Measurements from ENCODE around the gene XRCC3. TPM values are rescaled to one million over a fixed set of nuclear protein-coding genes. Genes with fewer than 3 reads are reported as not detected.

XRCC3 gene
- total RNA-seq, 1 experiment from 2014 or later = 46.7 TPM

DNA sequence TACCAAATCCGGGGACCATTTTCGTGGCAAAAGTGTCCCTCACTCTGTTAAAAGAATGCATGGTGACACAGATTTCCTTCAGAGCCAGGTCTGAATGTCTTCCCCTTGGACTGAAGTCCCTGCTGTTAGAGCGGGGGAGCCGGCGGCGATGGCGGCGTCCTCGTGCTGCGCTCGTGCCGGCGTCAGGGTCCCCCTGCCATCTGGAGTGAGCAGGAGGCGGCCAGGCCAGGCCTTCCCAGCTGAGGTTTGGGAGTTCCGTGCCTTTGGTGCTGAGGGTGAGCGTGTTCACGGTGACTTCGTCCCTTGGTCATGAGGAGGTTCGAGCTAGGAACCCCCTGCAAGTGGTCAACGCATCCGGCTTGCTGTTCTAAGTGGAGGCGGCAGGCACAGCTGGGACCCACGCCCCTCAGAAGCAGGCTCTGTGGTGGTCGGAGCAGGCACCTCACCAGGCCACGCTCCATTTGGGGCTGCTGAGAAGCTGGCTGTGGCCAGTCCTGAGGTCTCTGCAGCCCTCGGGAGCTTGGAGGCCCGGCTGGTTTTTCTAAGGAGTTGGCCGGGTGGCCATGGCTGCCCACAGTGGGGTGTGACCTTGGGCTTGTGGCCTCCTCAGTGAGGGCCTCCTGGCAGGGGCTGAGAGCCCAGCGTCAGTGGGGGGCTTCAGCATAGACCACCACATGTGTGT, 9.9 kb upstream of the XRCC3 start:
- ChIA-PET POLR2A (no interaction called here), CTCF (no interaction called here)
- Mint-ChIP-seq H3K9me3 (no peaks in the 10 kb centered on the region), H3K4me3 (no peak overlapping the region), H3K27me3 (ENCODE audit: low read depth) (no peaks in the 10 kb centered on the region), H3K36me3 (peaks cover 12% of the 10 kb centered on the region), H3K4me1 (no peaks in the 10 kb centered on the region; the same call in 1 of the 2 replicates), H3K27ac (no peak overlapping the region)
- TF ChIP-seq, protein P1, sequence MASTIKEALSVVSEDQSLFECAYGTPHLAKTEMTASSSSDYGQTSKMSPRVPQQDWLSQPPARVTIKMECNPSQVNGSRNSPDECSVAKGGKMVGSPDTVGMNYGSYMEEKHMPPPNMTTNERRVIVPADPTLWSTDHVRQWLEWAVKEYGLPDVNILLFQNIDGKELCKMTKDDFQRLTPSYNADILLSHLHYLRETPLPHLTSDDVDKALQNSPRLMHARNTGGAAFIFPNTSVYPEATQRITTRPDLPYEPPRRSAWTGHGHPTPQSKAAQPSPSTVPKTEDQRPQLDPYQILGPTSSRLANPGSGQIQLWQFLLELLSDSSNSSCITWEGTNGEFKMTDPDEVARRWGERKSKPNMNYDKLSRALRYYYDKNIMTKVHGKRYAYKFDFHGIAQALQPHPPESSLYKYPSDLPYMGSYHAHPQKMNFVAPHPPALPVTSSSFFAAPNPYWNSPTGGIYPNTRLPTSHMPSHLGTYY (CRISPR knock-in tag; IDR thresholded peaks at IDR 0.05) = no peak
- TF ChIP-seq OVOL2 (CRISPR knock-in tag; IDR thresholded peaks at IDR 0.05; ENCODE audit: borderline replicate concordance) (no peak), JUN (CRISPR knock-in tag; IDR thresholded peaks at IDR 0.05) (no peak)
- TF ChIP-seq, protein P2, sequence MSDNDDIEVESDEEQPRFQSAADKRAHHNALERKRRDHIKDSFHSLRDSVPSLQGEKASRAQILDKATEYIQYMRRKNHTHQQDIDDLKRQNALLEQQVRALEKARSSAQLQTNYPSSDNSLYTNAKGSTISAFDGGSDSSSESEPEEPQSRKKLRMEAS (CRISPR knock-in tag; IDR thresholded peaks at IDR 0.05) = no peak
- TF ChIP-seq, protein P3, sequence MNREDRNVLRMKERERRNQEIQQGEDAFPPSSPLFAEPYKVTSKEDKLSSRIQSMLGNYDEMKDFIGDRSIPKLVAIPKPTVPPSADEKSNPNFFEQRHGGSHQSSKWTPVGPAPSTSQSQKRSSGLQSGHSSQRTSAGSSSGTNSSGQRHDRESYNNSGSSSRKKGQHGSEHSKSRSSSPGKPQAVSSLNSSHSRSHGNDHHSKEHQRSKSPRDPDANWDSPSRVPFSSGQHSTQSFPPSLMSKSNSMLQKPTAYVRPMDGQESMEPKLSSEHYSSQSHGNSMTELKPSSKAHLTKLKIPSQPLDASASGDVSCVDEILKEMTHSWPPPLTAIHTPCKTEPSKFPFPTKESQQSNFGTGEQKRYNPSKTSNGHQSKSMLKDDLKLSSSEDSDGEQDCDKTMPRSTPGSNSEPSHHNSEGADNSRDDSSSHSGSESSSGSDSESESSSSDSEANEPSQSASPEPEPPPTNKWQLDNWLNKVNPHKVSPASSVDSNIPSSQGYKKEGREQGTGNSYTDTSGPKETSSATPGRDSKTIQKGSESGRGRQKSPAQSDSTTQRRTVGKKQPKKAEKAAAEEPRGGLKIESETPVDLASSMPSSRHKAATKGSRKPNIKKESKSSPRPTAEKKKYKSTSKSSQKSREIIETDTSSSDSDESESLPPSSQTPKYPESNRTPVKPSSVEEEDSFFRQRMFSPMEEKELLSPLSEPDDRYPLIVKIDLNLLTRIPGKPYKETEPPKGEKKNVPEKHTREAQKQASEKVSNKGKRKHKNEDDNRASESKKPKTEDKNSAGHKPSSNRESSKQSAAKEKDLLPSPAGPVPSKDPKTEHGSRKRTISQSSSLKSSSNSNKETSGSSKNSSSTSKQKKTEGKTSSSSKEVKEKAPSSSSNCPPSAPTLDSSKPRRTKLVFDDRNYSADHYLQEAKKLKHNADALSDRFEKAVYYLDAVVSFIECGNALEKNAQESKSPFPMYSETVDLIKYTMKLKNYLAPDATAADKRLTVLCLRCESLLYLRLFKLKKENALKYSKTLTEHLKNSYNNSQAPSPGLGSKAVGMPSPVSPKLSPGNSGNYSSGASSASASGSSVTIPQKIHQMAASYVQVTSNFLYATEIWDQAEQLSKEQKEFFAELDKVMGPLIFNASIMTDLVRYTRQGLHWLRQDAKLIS (CRISPR knock-in tag; IDR thresholded peaks at IDR 0.05; ENCODE audit: borderline replicate concordance) = no peak
- TF ChIP-seq, protein P4, sequence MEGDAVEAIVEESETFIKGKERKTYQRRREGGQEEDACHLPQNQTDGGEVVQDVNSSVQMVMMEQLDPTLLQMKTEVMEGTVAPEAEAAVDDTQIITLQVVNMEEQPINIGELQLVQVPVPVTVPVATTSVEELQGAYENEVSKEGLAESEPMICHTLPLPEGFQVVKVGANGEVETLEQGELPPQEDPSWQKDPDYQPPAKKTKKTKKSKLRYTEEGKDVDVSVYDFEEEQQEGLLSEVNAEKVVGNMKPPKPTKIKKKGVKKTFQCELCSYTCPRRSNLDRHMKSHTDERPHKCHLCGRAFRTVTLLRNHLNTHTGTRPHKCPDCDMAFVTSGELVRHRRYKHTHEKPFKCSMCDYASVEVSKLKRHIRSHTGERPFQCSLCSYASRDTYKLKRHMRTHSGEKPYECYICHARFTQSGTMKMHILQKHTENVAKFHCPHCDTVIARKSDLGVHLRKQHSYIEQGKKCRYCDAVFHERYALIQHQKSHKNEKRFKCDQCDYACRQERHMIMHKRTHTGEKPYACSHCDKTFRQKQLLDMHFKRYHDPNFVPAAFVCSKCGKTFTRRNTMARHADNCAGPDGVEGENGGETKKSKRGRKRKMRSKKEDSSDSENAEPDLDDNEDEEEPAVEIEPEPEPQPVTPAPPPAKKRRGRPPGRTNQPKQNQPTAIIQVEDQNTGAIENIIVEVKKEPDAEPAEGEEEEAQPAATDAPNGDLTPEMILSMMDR (IDR thresholded peaks at IDR 0.05) = no peak
- no peak for DNase-seq (ENCODE audit: low spot score)
- ATAC-seq = no peak

DNA sequence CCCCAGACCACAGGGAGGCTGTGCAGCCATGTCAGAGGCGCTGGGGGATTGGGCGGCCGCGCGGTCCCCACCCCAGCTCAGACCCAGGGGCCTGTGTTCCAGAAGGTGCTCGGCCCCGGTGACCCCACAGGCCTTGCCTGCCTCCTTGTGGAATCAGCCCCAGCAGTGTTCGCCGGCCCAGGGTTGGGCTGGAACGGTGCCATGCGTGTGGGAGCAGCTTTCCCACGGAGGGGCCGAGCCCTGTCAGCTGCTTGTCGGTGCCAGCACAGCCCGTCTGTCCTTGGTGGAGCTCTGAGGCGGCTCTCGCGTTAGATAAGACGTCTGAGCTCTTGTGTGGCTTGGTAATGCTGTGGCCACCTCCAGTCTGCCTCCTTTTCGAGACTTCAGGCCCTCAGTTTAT, 8.9 kb upstream of the XRCC3 start:
- ChIA-PET POLR2A (no interaction called here), CTCF (no interaction called here)
- Mint-ChIP-seq H3K27me3 (ENCODE audit: low read depth) (no peaks in the 10 kb centered on the region), H3K36me3 (peaks cover 5% of the 10 kb centered on the region; the same call in 1 of the 2 replicates), H3K4me1 (no peaks in the 10 kb centered on the region; the same call in 1 of the 2 replicates), H3K27ac (no peak overlapping the region), H3K9me3 (no peaks in the 10 kb centered on the region), H3K4me3 (no peak overlapping the region)
- ATAC-seq = no peak
- TF ChIP-seq, protein P5, sequence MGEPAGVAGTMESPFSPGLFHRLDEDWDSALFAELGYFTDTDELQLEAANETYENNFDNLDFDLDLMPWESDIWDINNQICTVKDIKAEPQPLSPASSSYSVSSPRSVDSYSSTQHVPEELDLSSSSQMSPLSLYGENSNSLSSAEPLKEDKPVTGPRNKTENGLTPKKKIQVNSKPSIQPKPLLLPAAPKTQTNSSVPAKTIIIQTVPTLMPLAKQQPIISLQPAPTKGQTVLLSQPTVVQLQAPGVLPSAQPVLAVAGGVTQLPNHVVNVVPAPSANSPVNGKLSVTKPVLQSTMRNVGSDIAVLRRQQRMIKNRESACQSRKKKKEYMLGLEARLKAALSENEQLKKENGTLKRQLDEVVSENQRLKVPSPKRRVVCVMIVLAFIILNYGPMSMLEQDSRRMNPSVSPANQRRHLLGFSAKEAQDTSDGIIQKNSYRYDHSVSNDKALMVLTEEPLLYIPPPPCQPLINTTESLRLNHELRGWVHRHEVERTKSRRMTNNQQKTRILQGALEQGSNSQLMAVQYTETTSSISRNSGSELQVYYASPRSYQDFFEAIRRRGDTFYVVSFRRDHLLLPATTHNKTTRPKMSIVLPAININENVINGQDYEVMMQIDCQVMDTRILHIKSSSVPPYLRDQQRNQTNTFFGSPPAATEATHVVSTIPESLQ (CRISPR knock-in tag; IDR thresholded peaks at IDR 0.05) = no peak
- no peak for TF ChIP-seq NR1H2 (CRISPR knock-in tag; IDR thresholded peaks at IDR 0.05)
- TF ChIP-seq KAT7 (CRISPR knock-in tag; IDR thresholded peaks at IDR 0.05; ENCODE audit: borderline replicate concordance) = no peak
- no peak for TF ChIP-seq ZNF138 (CRISPR knock-in tag; conservative IDR thresholded peaks at IDR 0.05)
- TF ChIP-seq, protein P3 (CRISPR knock-in tag; IDR thresholded peaks at IDR 0.05; ENCODE audit: borderline replicate concordance) = no peak
- TF ChIP-seq TEAD1 (CRISPR knock-in tag; IDR thresholded peaks at IDR 0.05) = no peak
- TF ChIP-seq, protein P6, sequence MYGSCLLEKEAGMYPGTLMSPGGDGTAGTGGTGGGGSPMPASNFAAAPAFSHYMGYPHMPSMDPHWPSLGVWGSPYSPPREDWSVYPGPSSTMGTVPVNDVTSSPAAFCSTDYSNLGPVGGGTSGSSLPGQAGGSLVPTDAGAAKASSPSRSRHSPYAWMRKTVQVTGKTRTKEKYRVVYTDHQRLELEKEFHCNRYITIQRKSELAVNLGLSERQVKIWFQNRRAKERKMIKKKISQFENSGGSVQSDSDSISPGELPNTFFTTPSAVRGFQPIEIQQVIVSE (CRISPR knock-in tag; IDR thresholded peaks at IDR 0.05; ENCODE audit: borderline replicate concordance) = no peak
- TF ChIP-seq NFE2L1 (CRISPR knock-in tag; IDR thresholded peaks at IDR 0.05) = no peak
- no peak for TF ChIP-seq JAZF1 (CRISPR knock-in tag; IDR thresholded peaks at IDR 0.05)
- TF ChIP-seq, protein P7, sequence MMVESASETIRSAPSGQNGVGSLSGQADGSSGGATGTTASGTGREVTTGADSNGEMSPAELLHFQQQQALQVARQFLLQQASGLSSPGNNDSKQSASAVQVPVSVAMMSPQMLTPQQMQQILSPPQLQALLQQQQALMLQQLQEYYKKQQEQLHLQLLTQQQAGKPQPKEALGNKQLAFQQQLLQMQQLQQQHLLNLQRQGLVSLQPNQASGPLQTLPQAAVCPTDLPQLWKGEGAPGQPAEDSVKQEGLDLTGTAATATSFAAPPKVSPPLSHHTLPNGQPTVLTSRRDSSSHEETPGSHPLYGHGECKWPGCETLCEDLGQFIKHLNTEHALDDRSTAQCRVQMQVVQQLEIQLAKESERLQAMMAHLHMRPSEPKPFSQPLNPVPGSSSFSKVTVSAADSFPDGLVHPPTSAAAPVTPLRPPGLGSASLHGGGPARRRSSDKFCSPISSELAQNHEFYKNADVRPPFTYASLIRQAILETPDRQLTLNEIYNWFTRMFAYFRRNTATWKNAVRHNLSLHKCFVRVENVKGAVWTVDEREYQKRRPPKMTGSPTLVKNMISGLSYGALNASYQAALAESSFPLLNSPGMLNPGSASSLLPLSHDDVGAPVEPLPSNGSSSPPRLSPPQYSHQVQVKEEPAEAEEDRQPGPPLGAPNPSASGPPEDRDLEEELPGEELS (CRISPR knock-in tag; IDR thresholded peaks at IDR 0.05) = no peak
- DNase-seq (ENCODE audit: low spot score) = no peak

Data from WTC11 (cell line).